HG02970 (cell line): ENCODE data around the gene CDH1.
A peak's percentile ranks its signal among the peaks of the same experiment; 100 is the strongest.

Source experiments
- ATAC-seq: cut with Tn5 transposase; IDR thresholded peaks from one replicate; pipeline ENCODE4 v1.9.1; 2021; ENCODE audit warnings: mild to moderate bottlenecking, moderate library complexity, moderate number of reproducible peaks; ENCODE audit not compliant: unreplicated experiment, low FRiP score

The CDH1 gene

GRCh38 chr16:68759062-68759461 is 22.0 kb downstream of the CDH1 start:
- no peak for ATAC-seq

- no peak for ATAC-seq
Observed at GRCh38 chr16:68760671-68761275, 23.7 kb downstream of the CDH1 start.

- ATAC-seq, result no peak
Observed at GRCh38 chr16:68762996-68763756, 26.1 kb downstream of the CDH1 start.

- ATAC-seq, result no peak
Observed at GRCh38 chr16:68764862-68765261, 27.8 kb downstream of the CDH1 start.

GRCh38 chr16:68767581-68767980 is 30.5 kb downstream of the CDH1 start:
- no peak for ATAC-seq

GRCh38 chr16:68768175-68768574 is 31.1 kb downstream of the CDH1 start:
- no peak for ATAC-seq

GRCh38 chr16:68768771-68769170 is 31.7 kb downstream of the CDH1 start:
- ATAC-seq, result no peak

GRCh38 chr16:68770671-68771070 is 33.6 kb downstream of the CDH1 start:
- ATAC-seq, result no peak

GRCh38 chr16:68772030-68772681 is 35.1 kb downstream of the CDH1 start:
- no peak for ATAC-seq

GRCh38 chr16:68772871-68773270 is 35.8 kb downstream of the CDH1 start:
- ATAC-seq, result no peak

- no peak for ATAC-seq
Observed at GRCh38 chr16:68774982-68775634, 38.0 kb downstream of the CDH1 start.

- peak; percentile 55 for ATAC-seq
Observed at GRCh38 chr16:68776821-68777485, 39.9 kb downstream of the CDH1 start.

- ATAC-seq, result no peak
Observed at GRCh38 chr16:68778551-68779231, 41.6 kb downstream of the CDH1 start.

GRCh38 chr16:68779891-68780290 is 42.8 kb downstream of the CDH1 start:
- ATAC-seq, result no peak

- no peak for ATAC-seq
Observed at GRCh38 chr16:68781784-68782183, 44.7 kb downstream of the CDH1 start.

- no peak for ATAC-seq
Observed at GRCh38 chr16:68782198-68783174, 45.4 kb downstream of the CDH1 start.

GRCh38 chr16:68784226-68784625 is 47.1 kb downstream of the CDH1 start:
- no peak for ATAC-seq

- no peak for ATAC-seq
Observed at GRCh38 chr16:68784721-68785120, 47.6 kb downstream of the CDH1 start.

GRCh38 chr16:68785715-68786114 is 48.6 kb downstream of the CDH1 start:
- no peak for ATAC-seq
